ENCODE data around the gene PKP4.

- TF ChIP-seq CTCF (IDR thresholded peaks at IDR 0.05) (no peak), EP300 (IDR thresholded peaks at IDR 0.05) (no peak)
Observed at GRCh38 chr2:158504088-158504487, 47.3 kb downstream of the PKP4 start.
